Endometrium (tissue), 2 donors: Measurements from ENCODE around the gene FLT4.

ENCODE experiments used
- FAIRE-seq: peaks from 2 replicates; lab custom pipeline; 2012; peaks lifted over from hg19 to GRCh38; lab: Jason Lieb, UNC
- donor health status: control.
- donor health status: control.

The FLT4 gene

DNA sequence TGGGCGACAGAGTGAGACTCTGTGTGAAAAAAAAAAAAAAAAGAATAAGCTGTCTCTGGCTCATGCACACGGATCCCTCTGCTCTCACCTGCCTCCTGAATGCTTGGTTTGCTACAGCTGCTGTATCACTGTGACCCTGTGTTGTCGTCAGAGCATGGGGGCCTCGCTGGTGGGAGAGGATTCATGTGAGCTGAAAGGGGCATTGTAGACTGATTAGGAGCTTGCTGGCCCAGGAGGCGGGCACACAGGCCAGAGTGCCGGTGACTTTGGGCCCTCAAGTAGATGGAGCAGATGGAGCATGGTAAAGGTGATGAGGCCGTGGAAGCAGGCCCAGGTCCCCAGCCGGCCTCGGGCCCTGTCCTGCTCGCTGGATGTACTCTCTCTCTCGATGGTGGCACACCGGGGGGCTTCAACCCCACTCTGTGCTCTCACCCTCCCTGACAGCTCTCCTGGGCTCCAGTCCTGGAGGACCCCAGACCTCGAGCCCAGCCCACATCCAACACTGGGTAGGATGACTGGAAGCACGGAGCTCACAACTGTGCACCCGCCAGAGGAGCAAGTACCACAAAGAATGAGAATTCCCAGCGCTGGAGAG is 7.1 kb downstream of the FLT4 start:
- no peak for FAIRE-seq

DNA sequence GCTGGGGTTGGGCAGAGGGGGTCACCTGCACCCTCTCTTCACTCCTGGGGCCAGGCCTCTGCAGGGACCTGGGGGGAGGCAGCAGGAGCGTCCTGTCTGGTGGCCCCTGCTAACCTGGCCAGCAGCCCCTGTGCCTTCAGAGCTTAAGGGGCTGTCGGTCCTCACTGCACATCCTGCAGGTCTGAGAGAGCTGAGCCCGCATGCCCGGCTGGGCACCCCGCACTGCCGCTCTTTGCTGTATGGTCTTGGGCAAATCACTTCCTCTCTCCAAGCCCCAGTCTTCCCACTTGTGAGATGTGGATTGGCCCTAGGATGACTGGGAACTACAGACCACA is 7.9 kb downstream of the FLT4 start:
- no peak for FAIRE-seq

DNA sequence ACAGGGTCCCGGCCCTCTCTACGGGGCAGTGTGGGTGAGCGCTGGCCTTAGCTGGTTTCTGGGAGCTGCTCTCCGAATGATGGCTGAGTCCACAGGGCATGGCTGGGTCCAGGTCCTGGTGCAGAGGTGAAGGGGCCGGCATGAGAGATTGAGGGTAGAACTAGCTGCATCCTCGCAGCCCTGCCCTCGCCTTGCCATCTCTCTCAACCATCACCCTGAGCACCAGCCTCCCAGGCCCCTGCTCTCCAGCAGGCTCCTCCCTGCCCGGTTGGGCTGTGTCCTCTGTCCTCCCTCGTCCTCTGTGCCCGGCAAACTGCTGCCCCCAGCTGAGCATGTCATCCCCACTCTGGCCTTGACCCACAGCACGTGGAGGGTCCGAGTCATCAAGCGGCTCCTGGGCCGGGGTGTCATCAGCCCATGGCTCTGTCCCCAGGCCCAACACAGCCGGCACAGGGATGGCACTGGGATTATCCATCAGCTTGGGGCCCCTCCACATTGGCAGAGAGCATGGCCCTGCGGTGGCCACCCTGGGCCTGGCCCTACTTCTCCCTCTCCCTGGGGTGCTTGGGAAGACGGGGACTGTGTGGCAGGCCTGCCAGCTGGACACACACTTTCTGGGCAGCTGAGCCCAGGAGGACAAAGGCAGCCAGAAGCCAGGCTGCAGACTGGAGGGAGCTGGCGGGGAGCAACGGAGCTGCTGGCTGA is 8.4 kb downstream of the FLT4 start:
- no peak for FAIRE-seq

DNA sequence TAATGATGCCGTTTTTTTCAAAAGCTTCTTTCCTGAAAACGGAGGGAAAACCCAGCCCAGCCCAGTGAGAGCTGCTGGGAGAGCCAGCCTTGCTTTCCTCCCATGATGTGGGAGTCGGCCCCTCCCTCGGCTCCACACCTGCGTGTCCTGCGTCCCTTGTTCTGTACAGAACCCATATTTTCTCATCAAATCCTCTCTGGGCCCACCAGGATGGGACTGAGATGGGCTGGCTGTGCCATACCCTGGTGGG is 8.9 kb downstream of the FLT4 start:
- FAIRE-seq: no peak

DNA sequence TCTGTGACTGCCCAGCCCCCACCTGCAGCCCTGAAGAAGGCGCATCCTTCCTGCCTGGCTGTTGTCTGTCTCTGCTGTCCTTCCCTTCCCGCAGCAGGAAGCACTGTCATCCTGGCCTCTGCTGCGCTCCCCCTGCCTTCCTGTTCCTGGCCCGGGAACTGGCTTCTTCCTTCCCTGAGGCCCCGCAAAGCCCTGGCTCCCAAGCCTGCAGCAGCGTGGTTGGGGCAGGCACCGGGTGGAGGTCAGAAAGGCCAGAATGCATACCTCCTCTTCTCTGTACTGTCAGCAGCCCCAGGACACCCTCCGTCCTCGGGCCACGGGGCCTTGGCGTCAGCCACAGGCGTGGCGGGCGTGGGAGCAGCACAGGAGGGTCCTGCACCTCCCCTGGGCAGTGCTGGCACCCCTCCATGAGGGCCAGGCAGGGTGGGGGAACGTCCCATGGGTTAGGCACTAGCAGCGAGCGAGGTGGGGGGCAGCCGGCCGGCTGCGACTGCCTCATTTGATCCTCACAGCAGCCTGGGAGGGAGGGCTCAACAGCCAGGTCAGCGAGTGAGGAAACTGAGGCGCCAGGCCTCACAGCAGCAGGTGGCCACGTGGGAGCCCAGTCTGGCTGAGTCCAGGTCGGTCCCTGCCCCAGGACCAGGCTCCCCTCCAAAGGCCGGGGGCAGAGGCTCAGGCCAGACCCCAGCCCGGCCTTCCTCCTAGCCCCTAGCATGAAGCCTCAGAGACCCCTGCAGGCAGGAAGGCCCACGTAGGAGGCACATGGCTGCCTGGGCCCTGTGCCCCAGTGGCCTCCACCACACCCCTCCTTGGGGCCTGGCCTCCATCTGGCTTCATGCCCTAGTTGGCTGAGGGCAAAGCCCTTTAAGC is 9.4 kb downstream of the FLT4 start:
- FAIRE-seq: no peak

DNA sequence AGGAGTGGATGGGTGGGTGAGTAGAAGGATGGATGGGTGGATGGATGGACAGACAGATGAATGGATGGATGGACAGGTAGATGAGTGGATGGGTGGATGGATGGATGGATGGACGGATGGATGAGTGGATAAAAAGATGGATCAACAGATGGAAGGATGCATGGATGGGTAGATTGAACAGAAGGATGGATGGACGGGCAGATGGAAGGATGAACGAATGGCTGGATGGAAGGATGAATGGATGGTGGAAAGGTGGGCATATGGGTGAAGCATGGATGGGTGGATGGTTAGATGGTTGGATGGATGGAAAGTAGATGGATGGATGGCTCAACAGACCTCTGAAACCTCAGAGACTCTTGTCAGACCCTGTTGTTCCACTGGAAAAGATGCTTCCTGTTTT is 10.1 kb downstream of the FLT4 start:
- FAIRE-seq: no peak

DNA sequence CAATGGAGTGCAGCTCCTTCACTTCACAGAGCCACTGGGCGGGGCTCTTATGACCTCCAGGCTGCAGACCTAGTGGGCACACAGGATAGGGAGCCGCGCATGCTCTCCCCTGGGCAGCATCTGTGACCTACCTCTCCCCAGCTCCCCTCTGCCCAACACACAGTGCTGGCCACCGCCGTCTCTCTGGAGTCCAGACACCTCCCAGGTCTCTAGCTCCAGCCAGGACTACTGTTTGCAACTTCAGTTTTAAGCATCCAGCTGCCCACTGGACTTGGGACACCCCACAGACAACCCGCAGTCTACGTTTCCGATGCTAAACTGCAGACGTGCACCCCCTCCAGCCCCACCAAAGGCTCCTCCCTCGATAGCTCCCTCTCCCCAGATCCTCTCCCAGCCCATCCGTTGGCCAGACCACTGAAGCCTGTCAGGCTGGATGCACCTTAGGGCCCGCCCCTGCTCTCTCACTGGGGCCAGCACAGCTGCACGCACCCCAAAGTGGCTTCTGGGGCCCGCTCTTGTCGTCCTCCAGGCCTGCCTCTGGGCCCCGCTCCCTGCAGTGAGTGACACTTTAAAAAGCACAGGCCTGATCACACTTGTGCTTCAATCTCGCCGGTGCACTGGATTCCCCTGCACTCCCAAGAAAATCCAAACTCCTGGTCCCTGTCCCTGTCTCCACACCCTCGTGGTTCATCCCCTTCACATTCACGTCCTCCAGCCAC is 11.3 kb downstream of the FLT4 start:
- no peak for FAIRE-seq

DNA sequence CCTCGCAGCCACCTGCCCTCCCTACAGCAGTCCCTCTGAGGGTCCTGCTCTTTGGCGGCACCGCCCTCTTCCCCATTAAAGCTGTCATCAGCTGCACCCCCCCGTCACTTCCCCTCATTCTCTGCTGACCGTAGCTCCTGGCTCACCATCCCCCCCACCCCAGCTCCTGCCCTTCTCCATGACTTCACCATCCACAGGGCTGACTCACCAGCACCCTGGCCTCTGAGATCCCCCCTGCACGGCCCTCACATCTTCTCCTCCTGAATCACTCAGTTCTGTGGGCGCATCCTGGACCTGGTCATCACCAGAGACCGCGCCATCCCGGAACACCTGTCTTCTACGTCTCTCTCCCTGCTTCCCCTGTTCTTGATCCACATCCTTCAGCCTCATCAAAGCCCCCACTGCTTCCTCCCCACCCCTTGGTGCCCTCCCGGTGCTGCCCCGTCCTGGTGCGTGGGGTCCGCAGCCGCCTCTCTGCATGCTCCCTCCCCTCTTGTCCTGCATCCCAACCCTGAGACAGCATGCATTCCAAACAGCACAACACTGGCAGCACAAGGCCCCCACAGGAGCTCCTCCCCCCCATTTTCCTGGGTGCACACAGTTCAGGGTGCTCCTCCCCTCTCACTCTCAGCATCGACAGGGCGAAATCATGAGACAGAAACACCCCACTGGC is 12.9 kb downstream of the FLT4 start:
- FAIRE-seq: no peak

DNA sequence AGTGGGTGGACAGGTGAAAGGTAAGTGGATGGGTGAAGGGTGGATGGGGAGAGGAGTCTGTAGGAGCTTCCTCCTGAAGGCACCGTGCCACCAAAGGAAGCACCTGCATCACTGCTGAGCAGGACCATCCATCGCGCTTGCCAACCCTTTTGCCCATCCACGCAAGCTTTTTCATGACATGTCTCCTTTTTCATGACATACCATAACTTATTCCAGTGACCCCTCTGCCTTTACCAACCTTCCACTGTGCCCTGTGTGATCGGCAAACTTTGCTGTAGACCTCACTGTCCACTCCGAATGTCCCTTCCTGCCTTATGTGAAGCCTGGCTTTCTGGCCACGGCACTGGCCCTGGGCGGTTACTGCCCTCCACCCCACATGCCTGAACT is 13.4 kb downstream of the FLT4 start:
- no peak for FAIRE-seq

DNA sequence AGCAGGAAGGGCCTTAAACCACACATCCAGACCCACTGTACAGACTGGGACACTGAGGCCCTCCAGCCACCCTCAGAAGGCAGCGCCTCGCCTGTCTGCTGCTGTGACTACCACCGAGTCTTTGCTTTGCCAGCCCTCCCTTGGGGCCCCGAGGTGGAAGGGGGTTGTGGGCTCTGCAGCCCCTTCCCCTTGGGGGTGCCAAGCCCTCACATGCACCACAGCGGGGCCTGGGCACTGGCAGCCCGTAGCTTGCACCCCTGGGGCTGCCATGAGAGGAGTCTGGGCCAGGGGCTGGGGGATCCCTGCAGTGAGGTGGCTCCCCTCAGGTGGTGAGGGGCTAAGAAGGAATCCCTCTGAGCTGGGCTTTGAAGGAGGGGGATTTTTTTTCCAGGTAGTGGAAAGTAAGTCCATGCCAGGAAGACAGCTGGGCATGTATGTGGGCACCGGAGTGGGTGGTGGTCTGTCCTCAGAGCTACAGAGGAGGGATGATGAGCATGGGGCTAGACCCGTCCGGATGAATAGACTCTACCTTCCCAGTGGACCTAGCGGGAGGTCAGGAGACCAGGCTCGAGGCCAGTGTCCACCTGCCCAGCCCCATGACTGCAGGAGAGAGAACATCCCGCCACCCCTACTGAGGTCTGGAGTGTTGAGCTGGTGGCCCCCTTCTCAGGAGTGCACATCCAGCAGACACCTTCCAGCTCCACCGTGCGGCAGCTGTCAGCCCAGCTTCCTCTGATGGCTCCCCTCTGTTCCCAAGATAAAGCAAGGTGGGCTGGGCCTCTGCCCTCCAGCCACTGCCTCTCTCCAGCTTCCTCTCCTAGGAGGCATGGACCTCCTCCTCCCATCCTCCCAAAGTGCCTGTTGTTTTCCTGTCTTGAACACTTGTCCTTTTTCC is 15.9 kb downstream of the FLT4 start:
- no peak for FAIRE-seq

DNA sequence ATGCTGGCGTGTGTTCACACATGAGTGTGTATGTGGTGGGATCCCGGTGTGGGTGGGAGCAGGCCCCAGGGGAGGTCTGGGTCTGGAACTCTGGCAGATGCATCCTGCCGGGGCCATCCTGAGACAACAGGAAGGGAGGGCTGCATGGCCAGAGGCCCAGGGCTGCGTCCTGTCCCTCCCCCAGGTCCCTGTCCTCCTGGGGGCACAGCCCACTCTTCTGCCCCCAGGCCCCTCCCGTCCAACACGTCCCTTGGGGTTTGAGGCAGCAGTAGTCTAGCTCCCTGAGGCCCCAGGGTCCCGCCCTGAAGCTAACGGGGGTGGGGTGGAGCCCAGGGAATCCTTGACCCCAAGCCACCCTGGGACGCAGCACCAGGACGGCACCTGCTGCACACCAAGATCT is 16.6 kb downstream of the FLT4 start:
- FAIRE-seq: no peak

DNA sequence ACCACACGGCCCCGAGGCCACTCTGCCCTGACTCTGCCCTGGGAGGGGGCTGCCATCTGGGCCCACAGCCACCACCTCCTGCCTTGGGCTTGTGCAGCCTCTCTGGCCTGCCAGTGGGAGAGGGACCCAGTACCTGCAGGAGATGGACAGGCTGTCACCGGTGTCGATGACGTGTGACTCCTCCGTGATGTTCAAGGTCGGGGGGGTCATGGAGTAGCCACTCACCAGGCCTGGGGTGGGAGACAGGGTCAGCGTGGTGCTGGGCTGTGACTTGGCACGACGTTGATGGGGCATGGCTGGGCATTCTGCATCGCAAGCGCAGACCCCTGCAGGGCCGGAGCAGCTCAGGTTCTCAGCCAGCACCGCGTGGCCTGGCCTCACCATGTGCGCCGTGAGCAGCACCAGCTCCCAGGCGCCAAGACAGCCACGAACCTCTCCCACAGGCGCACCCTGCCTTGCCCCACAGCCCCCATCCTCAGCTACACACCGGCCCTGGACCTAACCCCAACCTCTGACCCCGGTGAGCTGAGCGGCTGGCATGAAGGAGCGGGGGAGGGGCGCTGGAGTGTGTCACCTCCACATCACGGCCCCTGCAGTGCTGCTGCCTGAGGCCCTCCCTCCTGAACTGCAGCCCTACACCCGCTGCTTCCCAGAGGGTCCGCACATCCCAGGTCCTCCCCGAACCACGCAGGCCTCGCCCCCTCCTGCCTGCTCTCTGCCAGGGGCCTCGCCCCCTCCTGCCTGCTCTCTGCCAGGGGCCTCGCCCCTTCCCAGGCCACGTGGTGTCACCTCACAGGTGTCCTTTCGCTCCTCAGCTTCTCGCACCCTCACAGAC is 17.6 kb downstream of the FLT4 start:
- no peak for FAIRE-seq

DNA sequence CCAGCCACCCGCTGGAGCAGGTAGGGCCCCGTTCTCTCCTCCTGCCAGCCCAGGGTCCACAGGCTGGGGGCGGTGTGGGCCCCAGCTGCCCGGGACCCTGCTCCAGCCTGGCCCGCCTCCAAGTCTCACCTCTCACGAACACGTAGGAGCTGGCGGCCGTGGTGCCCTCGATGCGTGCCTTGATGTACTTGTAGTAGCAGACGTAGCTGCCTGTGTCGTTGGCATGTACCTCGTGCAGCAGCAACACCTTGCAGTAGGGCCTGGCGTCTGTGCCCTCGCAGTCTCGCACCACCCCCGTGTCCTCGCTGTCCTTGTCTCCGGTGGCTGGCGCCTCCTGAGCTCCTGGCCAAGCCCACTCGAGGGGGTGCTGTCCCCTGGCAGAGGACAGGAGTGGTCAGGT is 19.0 kb downstream of the FLT4 start:
- no peak for FAIRE-seq

DNA sequence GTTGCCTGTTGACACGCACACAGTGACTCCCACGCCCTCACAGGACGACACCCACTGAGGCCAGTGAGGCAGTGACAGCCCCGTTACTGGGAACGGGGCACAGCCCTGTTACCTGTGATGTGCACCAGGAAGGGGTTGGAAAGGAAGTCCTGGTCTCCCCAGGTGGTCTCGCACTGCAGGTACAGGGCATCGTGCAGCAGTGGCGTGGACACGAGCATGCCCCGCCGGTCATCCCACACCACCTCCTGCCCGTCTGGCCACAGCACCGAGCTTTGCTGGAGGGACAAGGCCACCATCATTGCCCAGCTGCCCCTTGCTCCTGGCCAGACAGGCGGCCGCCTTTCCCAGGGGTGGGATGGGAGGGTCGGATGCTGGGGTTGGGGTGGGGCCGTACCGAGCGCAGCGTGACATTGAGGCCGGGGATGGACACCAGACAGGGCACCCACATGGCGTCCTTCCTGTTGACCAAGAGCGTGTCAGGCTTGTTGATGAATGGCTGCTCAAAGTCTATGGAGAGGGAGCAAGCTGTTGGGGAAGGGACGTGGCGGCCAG is 19.5 kb downstream of the FLT4 start:
- FAIRE-seq: no peak

DNA sequence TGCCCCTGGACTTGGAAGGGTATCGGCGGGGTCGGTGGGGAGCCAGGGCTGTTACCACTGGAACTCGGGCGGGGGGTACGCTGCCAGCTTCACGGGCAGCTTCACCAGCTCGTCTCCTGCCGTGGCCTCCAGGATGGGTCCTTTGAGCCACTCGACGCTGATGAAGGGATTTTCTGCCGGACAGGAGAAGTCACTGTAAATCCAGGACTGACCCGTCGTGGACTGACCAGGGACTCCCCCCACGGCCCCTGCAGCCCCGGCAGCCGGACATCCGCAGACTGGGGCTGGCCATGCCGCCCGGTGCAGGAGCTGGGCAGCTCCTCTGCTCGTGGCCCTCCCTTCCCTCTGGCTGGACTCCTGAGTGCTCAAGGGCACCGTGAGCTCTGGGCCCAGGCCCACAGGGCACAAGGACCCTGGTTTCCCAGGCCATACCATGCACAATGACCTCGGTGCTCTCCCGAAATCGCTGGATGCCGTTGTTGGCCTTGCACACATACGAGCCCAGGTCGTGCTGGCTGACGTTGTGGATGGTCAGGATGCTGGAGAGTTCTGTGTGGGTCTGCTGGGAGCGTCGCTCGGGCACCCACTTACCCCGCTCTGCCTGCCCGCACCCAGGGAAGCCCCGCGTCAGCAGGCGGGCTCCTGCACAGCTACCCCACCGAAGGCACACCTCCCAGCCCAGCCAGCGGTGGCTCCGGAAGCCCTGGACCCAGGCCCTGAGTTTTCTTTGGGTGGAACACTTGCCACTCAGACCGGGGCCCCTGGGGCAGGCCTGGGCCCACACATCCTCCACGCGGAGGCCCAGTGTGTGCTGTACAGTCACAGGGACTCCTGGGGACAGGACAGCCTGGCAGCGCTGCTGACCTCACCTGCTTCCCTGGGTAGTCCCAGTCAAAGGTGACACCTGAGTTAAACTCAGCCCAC is 20.3 kb downstream of the FLT4 start:
- no peak for FAIRE-seq

DNA sequence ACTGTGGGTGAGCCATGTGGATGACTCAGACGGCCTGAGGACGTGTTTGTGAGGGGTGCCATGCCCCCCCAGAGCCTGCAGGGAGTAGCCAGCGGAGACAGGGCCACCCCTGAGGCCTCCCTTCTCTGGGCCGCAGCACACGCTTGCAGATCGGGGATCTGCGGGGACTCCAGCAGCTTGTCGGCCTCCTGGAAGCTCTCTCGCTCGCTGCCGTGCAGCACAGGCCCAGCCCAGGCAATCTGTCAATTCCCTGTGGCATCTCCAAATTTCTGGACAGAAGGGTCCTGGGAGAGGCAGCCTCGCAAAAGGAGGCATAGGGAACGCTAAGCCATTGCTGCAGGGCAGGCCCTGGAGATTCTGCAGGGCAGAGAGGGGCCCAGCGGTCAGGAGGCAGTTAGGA is 21.2 kb downstream of the FLT4 start:
- FAIRE-seq: no peak

DNA sequence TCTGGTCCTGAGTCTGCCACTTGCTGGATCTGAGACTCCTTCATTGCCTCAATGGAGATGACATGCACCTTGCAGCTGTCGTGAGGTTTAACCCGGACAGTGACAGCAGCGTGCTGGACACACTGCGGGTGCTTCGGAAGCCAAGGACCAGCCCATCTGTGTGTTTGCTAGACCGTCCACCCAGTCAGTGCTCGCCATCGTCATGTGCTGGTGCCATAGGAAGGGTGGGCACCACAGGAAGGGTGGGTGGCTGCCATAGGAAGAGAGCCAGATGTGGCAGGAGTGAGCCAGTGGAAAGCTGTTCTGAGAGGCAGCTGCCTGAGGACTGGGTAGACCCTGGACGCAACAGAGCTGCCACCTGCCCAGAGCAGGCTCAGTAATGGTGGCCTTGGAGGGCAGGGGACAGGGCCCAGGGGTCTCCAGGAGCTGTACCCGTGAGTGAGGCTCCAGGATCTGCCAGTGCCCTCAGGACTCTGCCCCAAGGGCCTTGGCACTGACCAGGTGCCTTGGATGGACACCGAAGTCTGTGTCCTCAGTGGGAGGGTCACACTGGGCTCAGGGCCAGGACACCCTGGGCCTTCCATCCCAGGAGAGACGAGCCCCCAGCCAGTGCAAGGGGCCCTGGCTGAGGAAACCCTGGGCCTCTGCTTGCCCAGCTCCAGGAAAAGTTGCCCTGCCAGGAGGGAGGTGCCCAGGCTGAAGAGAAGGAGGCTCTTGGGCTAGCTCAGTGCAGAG is 21.8 kb downstream of the FLT4 start:
- no peak for FAIRE-seq

DNA sequence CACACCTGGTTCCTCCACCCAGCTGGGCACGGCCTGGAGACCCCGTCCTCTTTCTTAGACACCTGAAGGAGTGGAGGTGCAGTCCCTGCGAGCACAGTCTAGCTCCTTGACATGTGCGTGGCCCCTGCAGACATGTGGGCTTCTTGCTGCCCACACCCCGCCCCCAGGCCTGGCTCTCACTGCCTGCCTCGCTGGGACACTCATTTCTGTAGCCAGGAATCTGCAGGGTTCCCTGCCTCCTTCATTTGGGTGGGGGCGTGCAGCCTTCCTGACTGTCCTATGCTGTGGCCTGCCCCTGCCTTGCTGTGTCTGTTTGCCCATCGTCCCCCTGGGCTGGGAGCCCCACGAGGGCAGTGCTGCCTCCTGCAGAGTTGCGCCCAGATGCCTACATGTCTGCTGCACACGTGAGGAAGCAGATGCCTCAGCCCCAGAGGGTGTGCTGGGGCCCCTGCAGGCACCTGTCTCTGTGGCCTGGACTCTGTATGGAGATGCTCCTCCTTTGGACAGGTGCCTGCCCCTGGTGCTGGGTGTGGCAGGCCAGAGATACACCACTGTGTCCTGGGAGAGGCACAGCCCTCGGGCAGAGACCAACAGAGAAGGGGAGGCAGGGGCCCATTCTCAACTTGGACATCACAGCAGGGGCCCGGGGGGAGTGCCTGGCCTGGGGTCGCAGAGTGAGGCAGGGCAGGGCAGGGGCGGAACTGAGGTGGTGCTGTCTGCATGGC is 22.6 kb downstream of the FLT4 start:
- FAIRE-seq: no peak
